T1000 (cell line): ENCODE data around the gene R3HDM2.
"Not testable (repeated sequence)": the region's sequence is repeated elsewhere in the genome, so short reads cannot be mapped to it uniquely, and the experiment has no call there.

Source experiments
- DNase-seq: peaks from one replicate; lab custom pipeline; 2025; ENCODE audit warnings: mixed read lengths; lab: John Stamatoyannopoulos, UW

The R3HDM2 gene

DNA sequence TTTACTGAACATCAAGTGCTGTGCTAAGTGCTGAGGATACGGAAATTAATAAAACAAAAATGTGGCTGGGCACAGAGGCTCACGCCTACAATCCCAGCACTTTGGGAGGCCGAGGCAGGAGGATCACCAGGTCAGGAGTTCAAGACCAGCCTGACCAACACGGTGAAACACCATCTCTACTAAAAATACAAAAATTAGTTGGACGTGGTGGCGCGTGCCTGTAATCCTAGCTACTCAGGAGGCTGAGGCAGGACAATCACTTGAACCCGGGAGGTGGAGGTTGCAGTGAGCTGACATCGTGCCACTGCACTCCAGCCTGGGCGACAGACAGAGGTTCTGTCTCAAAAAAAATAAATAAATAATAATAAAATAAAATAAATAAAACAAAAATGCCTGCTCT is 3.9 kb downstream of the R3HDM2 start:
- DNase-seq, result not testable (repeated sequence)

DNA sequence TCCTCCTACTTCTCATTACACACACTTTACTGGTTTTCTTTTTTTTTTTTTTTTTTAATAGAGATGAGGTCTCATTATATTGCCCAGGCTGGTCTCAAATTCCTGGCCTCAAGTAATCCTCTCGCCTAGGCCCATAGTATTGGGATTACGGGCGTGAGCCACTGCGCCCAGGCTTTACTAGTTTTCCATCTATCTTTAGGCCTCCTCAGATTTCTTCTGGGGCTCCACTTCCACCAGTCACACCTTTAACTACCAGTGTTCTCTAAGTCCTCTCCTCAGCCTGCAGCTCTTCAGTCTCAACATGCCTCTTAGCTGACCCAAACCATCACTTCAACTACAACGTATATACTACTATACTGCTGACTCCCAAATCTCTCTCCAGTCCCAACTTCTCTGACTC is 10.4 kb downstream of the R3HDM2 start:
- no peak for DNase-seq

DNA sequence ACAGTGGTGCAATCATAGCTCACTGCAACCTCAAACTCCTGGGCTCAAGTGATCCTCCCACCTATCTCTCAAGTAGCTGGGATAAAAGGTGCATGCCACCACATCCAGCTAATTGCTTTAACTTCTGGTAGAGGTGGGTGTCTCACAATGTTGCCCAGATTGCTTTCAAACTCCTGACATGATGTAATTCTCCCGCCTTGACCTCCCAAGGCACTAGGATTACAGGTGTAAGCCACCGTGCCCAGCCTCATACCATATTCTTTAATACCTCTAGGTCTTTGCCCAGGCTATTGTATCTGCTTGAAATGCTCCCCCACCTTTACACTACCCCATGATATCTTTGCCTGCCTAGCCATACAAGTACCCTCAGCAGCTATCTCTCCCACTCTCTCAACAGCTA is 11.3 kb downstream of the R3HDM2 start:
- DNase-seq, result no peak

DNA sequence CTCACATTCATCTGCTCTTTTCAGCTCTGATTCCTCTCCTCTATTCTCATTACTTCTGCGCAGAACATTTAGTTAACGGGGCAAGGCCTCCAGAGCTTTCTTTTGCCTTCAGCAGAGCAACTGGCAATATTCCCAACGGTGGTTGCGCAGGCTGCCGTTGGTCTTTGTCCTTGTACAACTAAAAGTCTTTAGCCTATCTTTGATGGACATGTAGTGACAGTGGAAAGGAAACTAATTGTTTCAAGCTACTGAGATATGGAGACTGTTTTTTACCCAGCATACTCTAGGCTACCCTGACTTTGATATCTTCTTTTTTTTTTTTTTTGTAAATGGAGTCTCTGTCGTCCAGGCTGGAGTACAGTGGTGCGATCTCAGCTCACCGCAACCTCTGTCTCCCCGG is 12.6 kb downstream of the R3HDM2 start:
- no peak for DNase-seq

DNA sequence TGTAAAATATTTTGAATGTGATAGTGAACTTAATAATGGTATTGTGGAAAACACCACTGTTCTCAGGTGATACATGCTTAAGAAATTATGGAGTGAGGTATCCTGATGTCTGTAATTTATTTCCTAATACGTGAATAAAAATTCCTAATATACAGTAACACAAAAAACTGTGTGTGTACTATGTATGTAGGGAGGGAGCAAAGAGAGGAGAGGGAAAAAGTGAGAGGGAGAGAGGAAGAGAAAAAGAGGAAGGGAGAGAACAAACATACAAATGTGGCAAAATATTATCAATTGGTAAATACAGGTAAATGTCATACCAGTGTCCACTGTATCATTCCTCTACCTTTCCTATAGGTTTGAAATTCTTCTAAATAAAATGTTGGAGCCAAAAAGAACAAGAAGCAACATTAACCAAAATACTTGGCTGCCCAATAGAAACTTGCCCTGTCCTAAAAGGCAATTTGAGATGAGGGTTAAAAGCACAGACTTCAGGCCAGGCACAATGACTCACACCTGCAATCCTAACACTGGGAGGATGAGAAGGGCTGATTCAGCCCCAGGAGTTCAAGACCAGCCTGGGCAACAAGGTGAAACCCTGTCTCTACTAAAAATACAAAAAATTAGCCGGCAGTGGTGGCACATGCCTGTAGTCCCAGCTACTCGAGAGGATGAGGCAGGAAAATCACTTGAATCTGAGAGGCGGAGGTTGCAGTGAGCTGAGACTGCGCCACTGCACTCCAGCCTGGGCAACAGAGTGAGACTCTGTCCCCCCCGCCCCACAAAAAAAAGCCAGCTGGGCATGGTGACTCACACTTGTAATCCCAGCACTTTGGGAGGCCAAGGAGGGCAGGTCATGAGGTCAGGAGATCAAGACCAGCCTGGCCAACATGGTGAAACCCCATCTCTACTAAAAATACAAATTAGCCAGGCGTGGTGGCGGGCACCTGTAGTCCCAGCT is 14.5 kb downstream of the R3HDM2 start:
- no peak for DNase-seq

DNA sequence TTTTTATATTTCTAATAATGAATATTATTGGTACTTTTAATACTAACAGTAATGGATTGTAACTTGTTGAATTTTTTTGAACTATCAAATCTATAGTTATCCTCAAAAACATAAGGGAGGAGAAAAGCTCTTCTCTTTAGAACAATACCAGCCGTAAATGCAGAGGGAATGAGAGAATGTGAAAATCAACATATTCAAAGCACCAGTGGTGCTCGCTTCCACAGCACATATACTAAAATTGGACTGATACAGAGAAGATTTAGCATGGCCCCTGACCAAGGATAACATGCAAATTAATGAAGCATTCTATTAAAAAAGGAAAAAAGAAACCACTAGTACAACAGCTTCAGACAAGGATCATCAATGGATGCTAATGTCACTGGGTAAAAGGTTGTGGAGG is 15.8 kb downstream of the R3HDM2 start:
- no peak for DNase-seq

DNA sequence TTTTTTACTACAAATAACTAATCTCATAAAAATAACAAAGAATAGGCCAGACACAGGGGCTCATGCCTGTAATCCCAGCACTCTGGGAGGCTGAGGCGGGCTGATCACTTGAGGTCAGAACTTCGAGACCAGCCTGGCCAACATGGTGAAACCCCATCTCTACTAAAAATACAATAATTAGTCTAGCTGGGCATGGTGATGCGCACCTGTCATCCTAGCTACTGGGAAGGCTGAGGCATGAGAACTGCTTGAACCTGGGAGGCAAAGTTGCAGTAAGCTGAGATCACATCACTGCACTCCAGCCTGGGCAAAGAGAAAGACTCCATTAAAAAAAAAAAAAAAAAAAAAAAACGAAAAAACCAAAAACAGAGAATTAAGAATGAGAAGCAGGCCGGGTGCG is 16.7 kb downstream of the R3HDM2 start:
- DNase-seq, result not testable (repeated sequence)

DNA sequence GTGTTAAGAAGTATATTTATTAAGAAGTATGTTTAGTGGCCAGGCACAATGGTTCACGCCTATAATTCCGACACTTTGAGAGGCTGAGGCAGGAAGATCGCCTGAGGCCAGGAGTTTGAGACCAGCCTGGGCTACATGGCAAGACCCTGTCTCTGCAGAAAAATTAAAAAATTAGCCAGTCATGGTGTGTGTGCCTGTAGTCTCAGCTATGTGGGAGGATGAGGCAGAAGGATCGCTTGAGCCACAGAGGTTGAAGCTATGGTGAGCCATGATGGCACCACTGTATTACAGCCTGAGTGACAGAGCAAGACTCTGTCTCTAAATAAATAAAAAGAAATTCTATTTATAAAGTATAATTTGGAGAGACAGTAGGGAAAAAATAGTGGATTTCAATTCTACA is 20.3 kb downstream of the R3HDM2 start:
- DNase-seq, result no peak

DNA sequence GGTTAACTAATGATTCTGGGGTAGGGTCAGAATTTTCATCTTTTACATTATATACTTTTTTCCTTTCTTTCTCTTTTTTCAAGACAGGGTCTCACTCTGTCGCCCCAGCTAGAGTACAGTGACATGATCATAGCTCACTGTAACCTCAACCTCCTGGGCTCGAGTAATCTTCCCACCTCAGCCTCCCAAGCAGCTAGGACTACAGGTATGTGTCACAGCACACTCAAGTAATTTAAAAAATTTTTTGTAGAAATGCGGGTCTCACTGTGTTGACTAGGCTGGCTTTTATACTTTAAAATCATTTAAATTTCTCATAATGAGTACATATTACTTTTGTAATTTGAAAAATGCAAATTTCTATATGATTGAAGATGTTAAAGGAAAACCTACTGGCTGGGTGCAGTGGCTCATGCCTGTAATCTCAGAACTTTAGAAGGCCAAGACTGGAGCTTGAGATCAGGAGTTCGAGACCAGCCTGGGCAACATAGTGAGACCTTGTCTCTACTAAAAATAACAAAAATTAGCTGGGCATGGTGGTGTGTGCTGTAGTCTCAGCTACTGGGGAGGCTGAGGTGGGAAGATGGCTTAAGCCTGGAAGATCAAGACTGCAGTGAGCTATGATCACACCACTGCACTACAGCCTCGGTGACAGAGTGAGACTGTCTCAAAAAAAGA is 25.7 kb downstream of the R3HDM2 start:
- DNase-seq, result no peak

DNA sequence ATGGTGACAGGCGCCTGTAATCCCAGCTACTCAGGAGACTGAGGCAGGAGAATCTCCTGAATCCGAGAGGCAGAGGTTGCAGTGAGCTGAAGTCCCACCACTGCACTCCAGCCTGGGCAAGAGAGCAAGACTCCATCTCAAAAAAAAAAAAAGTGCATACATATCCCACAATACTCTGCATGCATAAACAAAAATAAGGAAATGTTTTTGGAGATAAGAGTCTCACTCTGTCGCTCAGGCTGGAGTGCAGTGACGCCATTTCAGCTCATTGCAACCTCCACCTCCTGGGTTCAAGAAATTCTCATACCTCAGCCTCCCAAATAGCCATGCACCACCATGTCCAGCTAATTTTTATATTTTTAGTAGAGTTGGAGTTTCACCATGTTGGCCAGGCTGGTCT is 28.7 kb downstream of the R3HDM2 start:
- DNase-seq, result not testable (repeated sequence)

DNA sequence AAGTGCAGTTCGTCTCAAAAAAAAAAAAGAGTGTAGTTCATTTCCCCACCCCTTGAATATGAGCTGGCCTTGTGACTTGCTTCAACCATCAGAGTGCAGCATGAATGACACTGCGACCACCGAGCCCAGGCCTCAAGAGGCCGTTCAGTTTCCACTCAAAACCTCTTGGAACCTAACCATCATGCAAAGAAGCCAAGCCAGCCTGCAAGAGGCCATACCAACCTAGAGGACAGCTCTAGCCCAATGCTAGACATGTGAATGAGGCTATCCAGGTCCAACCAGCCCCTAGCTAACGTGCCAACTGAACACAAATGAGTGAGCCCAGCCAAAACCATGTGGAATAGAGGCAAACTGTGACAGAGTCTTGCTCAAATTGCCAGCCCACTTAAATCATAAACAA is 29.7 kb downstream of the R3HDM2 start:
- DNase-seq, result no peak

DNA sequence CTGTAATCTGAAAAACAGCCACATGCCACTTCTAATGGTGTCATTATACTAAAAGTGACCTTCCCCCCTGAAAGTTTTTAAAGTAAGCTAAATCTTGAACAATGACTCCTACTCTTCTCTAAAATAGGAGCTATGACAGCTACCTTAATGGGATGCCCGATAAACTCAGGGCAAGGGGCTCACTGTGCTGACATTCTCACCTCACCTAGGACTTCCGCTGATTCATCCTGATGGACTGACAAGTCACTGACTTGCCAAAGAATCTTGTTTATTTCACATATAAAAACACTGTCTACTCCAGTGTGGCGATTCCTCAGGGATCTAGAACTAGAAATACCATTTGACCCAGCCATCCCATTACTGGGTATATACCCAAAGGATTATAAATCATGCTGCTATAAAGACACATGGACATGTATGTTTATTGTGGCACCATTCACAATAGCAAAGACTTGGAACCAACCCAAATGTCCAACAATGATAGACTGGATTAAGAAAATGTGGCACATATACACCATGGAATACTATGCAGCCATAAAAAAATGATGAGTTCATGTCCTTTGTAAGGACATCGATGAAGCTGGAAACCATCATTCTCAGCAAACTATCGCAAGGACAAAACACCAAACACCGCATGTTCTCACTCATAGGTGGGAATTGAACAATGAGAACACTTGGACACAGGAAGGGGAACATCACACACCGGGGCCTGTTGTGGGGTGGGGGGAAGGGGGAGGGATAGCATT is 31.0 kb downstream of the R3HDM2 start:
- not testable (repeated sequence) for DNase-seq

DNA sequence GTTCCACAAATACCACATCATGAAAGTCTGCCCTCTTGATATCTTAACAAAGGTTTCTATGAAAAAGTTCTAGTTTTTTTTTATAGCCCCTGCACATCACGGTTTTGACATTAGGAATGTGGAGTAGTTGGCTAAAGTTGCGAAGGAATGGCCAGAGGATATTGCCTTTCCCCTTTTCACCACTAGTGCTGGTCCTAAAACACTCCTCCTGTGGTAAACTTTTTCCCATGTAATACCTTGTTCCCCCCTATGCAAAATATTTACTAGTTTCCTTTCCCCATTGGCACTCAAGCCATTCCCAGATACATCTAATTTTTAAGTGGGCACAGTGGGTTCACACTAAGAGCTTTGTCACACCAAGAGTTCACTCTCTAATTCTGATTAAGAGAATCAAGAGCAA is 33.4 kb downstream of the R3HDM2 start:
- DNase-seq, result no peak

DNA sequence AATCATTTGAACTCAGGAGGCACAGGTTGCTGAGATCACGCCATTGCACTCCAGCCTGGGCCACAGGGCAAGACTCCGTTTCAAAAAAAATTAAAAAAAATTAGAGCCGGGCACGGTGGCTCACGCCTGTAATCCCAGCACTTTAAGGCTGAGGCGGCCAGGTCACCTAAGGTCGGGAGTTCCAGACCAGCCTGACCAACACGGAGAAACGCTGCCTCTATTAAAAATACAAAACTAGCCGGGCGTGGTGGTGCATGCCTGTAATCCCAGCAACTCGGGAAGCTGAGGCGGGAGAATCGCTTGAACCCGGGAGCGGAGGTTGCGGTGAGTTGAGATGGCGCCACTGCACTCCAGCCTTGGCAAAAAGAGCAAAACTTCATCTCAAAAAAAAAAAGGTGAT is 35.7 kb downstream of the R3HDM2 start:
- no peak for DNase-seq

DNA sequence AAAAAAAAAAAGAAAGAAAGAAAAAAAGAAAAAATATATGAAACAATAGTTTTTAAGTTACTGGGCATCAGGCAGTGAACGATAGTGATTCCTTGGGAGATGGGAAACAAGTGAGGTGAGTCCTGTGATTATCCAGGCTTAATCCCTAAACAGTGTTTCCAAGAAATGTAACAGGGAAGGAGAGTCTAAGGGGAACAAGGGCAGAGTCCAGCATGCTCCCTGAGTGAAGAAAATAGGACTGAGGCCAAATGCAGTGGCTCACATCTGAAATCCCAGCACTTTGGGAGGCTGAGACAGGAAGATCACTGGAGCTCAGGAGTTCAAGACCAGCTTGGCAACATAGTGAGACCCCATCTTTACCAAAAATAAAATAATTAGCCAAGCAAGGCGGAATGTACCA is 40.7 kb downstream of the R3HDM2 start:
- no peak for DNase-seq

DNA sequence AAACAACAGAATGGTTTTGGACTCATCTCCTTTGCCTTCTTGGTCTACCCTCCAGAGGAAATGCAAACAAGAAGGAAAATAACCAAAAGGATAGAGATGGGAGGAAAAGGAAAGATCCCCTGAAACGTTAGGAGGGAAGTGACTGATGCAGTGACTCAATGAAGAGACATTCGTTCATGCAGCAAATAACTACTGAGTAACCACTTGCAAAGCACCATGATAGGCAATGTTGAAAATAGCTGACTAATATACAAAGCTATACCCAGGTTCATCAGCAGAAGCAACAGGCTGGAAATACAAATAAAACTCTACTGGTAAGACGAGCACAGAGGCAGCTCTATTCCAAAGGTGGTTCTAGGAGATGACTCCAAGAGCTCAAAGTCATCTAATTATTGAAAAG is 41.8 kb downstream of the R3HDM2 start:
- DNase-seq, result no peak

DNA sequence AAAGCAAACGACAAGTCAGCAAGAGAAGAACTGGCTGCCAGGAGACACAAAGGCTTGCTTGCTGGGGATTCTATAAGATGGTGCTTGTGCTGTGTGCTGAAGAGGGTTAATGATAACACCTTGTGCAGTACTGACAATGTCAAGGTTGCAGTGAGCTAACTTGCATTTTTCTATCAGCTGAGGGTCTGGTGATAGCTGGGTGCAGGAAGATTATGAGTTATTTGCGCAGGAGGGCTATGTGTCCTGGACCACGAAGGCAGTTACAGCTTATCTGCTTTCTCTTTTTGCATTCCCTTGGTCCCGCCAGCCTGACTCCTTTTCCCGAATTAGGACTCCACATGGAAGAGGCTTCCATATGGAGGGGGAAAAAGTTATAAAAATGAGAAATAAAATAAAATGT is 42.4 kb downstream of the R3HDM2 start:
- DNase-seq, result no peak

DNA sequence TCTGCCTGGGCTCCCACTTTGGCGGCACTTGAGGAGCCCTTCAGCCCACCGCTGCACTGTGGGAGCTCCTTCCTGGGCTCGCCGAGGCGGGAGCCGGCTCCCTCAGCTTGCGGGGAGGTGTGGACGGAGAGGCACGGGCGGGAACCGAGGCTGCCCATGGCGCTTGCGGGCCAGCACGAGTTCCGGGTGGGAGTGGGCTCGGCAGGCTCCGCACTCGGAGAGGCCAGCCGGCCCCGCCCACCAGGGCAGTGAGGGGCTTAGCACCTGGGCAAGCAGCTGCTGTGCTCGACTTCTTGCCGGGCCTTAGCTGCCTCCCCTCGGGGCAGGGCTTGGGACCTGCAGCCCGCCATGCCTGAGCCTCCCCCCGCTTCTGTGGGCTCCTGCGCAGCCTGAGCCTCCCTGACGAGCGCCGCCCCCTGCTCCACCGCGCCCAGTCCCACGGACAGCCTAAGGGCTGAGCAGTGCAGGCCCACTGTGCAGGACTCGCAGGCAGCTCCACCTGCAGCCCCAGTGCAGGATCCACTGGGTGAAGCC is 44.6 kb downstream of the R3HDM2 start:
- DNase-seq, result no peak

DNA sequence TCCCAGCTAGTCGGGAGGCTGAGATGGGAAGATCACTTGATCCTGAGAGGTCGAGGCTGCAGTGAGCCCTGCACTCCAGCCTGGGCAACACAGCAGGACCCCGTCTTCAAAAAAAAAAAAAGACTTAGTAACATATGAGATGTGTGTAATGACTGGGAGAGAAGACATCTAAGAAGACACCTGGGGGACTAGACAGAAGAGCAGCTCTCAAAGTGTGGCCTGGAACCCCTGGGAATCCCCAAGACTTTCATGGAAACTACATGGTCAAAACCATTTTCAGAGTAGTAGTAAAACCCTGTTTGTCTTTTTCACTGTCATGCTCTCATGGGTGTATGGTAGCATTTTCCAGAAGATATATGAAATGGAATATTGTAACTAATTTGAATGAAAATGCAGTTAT is 45.3 kb downstream of the R3HDM2 start:
- DNase-seq, result no peak

DNA sequence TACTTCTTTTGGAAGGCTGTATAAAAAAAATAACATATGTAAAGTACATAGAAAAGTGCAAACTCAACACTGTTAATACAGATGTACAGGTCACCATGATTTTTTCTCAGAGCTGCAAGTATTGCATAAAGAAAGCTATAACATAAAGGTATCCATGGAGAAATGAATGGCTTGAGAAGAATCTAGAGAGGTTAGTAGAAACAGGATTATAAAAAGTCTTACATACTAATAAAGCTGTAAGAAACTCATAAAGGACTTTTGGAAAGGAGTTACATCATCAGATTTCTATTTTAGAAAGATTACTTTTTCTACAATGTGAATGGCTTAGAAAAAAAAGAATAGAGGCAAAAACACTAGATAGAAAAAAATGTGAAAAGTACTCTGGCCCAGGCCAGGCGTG is 46.4 kb downstream of the R3HDM2 start:
- DNase-seq, result no peak

DNA sequence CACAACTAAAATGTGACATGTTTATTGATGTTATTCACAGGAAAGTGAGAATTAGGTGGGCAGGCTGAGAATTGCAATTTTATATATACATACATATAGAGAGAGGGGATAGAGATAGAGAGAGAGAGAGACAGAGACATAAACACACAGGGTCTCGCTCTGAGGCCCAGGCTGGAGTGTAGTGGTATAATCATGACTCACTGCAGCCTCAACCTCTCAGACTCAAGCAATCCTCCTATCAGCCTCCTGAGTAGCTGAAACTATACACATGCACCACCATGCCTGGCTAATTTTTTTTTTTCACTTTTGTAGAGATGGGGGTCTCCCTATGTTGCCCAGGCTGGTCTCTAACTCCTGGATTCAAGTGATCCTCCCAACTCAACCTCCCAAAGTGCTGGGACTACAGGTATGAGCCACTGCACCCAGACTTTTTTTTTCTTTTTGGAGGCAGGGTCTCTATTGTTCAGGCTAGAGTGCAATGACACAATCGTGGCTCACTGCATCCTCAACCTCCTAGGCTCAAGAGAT is 49.1 kb downstream of the R3HDM2 start:
- no peak for DNase-seq

DNA sequence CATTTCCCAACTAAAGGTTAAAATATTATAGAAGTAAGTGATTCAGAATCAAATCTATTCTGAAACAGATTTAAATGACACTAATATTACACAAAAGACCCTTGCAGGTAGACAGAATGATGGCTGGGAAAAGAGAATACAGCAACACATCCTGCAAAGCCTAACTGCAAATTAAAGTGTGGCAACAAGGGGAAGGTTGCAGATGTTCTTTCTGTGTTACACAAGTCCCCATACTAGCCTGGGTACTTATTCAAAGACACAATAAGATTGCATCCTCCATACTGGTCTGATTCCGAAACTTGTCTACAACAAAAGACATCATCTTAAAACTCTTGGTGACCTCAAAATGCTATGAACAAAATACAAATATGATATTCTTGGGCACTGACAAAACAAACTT is 50.5 kb downstream of the R3HDM2 start:
- DNase-seq, result no peak
